Measurements from ENCODE around the gene CTNNA2. TPM values are rescaled to one million over a fixed set of nuclear protein-coding genes. Genes with fewer than 3 reads are reported as not detected.

The CTNNA2 gene
- polyA plus RNA-seq, 2 of the 4 experiments (the other 2 are of a cell fraction): 0.50 to 0.94 TPM

DNA sequence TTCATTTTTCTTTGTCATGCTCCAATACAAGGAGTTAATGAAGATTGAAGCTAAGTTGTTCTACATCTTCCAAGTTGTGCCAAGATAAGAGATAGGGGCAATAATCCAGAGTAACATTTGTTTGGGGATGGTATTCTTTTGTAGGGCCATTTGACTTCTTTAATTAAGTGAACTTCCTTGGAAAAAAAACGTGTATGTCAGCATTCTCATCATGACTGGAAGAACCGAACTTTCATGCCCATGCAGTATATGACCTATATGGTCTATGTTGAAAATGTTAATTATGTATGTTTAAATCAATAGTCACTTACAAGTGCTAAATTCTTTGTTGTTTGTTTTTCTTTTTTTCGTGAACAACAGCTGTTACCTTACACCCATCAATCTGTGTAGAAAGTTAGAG, 1111.2 kb downstream of the CTNNA2 start:
- H3K4me3 ChIP-seq: no peak overlapping the region
- no peaks in the 10 kb centered on the region; the same call in 2 of the 3 replicates for H3K9me3 ChIP-seq
- no peak for ATAC-seq
- no peak for FAIRE-seq
- TF ChIP-seq, protein P1, sequence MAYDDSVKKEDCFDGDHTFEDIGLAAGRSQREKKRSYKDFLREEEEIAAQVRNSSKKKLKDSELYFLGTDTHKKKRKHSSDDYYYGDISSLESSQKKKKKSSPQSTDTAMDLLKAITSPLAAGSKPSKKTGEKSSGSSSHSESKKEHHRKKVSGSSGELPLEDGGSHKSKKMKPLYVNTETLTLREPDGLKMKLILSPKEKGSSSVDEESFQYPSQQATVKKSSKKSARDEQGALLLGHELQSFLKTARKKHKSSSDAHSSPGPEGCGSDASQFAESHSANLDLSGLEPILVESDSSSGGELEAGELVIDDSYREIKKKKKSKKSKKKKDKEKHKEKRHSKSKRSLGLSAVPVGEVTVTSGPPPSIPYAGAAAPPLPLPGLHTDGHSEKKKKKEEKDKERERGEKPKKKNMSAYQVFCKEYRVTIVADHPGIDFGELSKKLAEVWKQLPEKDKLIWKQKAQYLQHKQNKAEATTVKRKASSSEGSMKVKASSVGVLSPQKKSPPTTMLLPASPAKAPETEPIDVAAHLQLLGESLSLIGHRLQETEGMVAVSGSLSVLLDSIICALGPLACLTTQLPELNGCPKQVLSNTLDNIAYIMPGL (CRISPR knock-in tag; IDR thresholded peaks at IDR 0.05; ENCODE audit: borderline replicate concordance): no peak
- TF ChIP-seq TFCP2L1 (CRISPR knock-in tag; IDR thresholded peaks at IDR 0.05): no peak
- peak; percentile 64 for TF ChIP-seq MAFK (IDR thresholded peaks at IDR 0.05; ENCODE audit: partially characterized antibody)
- no peak for TF ChIP-seq HDAC2 (IDR thresholded peaks at IDR 0.05)
- 3% methylated on average over 3 of the region's 3 CpGs for WGBS (ENCODE audit: missing lambda C conversion rate)
- ChIA-PET CTCF (no interaction called here), POLR2A (no interaction called here)
- H3K4me1 ChIP-seq: no peaks in the 10 kb centered on the region
- H3K27ac ChIP-seq: no peak overlapping the region
- no peak for DNase-seq (ENCODE audit: low read depth in 1 of 2, low spot score in 1 of 2)
- no peak overlapping the region for H3K4me2 ChIP-seq

DNA sequence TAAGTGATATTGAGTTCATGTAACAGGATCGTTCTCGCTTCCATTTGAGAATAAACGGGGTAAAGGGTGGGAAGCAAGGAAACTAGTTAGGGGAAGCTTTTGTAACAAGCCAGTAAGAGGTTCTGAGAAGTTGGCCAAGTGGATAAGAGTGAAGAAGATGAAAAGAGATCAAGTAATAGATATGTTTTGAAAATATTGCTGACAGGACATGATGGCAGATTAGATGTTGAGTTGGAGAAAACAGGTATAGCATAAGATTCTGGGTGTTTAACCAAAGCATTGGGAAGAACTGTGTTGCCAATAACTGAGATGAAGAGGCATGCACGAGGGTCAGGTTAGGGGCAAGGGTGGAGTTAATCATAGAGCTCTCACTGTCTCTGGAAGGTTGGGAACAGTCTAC, 1121.7 kb downstream of the CTNNA2 start:
- TF ChIP-seq MYC (IDR thresholded peaks at IDR 0.05; ENCODE audit: borderline replicate concordance, low read length) (no peak), HEYL (CRISPR knock-in tag; IDR thresholded peaks at IDR 0.05) (no peak), ZFP36 (IDR thresholded peaks at IDR 0.05; ENCODE audit: borderline replicate concordance, partially characterized antibody) (no peak), MAFK (IDR thresholded peaks at IDR 0.05; ENCODE audit: partially characterized antibody) (peak; percentile 61), NPAS2 (CRISPR knock-in tag; IDR thresholded peaks at IDR 0.05; ENCODE audit: borderline replicate concordance) (no peak), GATA3 (IDR thresholded peaks at IDR 0.05; ENCODE audit: borderline replicate concordance) (no peak), FOSL2 (IDR thresholded peaks at IDR 0.05) (no peak), FOSL2 (CRISPR knock-in tag; IDR thresholded peaks at IDR 0.05) (no peak), HOXB5 (CRISPR knock-in tag; IDR thresholded peaks at IDR 0.05) (no peak)
- TF ChIP-seq, protein P2, sequence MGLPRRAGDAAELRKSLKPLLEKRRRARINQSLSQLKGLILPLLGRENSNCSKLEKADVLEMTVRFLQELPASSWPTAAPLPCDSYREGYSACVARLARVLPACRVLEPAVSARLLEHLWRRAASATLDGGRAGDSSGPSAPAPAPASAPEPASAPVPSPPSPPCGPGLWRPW (IDR thresholded peaks at IDR 0.05): no peak
- Histone ChIP-seq H3K4me1 (no peaks in the 10 kb centered on the region), H3K4me3 (no peak overlapping the region), H3K9me3 (peaks cover 3% of the 10 kb centered on the region; the same call in 2 of the 3 replicates), H3K4me2 (no peak overlapping the region), H3K27ac (no peak overlapping the region)
- ATAC-seq: no peak
- 2% methylated on average over 4 of the region's 4 CpGs for WGBS (ENCODE audit: missing lambda C conversion rate)
- POLR2A ChIA-PET: no interaction called here
- CTCF ChIA-PET: no interaction called here
- DNase-seq (ENCODE audit: low read depth in 1 of 2, low spot score in 1 of 2): no peak
- no peak for FAIRE-seq

DNA sequence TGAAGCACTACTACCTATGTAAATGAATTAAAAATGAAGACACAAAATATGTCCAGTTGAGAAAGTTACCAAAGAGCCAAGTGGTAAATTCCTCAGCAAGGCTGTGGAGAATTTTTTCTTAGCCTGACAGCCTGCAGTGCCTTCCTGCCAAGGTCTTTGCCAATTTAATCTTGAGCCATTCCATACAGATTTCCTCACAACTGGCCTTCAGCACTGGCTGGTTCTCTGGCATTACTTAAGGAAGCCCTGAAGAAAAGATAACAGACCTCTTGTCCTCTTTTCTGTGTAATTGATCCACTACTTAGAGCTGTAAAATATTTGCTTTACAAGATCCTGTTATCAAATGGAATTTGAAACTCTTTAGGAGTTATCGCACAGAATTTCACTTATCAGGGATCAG, 1125.9 kb downstream of the CTNNA2 start:
- no peak overlapping the region for H3K27ac ChIP-seq
- ChIA-PET POLR2A (no interaction called here), CTCF (no interaction called here)
- 83% methylated on average over 1 of the region's 1 CpG for WGBS (ENCODE audit: missing lambda C conversion rate)
- TF ChIP-seq, protein P3, sequence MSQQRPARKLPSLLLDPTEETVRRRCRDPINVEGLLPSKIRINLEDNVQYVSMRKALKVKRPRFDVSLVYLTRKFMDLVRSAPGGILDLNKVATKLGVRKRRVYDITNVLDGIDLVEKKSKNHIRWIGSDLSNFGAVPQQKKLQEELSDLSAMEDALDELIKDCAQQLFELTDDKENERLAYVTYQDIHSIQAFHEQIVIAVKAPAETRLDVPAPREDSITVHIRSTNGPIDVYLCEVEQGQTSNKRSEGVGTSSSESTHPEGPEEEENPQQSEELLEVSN (IDR thresholded peaks at IDR 0.05; ENCODE audit: borderline replicate concordance, low read depth): no peak
- TF ChIP-seq MAZ (IDR thresholded peaks at IDR 0.05; ENCODE audit: borderline replicate concordance, low read depth, low read length) (no peak), CBX8 (IDR thresholded peaks at IDR 0.05) (no peak), FOSB (CRISPR knock-in tag; IDR thresholded peaks at IDR 0.05) (no peak), RCOR1 (IDR thresholded peaks at IDR 0.05; ENCODE audit: low read depth, low read length) (no peak), CHD4 (IDR thresholded peaks at IDR 0.05; ENCODE audit: borderline replicate concordance) (no peak), RNF2 (IDR thresholded peaks at IDR 0.05; ENCODE audit: borderline replicate concordance, low read depth) (no peak), JUNB (IDR thresholded peaks at IDR 0.05) (no peak), ZSCAN20 (CRISPR knock-in tag; IDR thresholded peaks at IDR 0.05) (no peak), MAFK (IDR thresholded peaks at IDR 0.05; ENCODE audit: partially characterized antibody) (no peak), SMC3 (IDR thresholded peaks at IDR 0.05) (no peak), POLR2A (IDR thresholded peaks at IDR 0.05; ENCODE audit: low read length) (no peak), FOSL2 (IDR thresholded peaks at IDR 0.05) (no peak), FOSL2 (CRISPR knock-in tag; IDR thresholded peaks at IDR 0.05) (no peak), CBX2 (IDR thresholded peaks at IDR 0.05; ENCODE audit: borderline replicate concordance, low read depth) (no peak), FOXS1 (CRISPR knock-in tag; IDR thresholded peaks at IDR 0.05) (no peak), JUN (IDR thresholded peaks at IDR 0.05) (no peak)
- TF ChIP-seq, protein P4, sequence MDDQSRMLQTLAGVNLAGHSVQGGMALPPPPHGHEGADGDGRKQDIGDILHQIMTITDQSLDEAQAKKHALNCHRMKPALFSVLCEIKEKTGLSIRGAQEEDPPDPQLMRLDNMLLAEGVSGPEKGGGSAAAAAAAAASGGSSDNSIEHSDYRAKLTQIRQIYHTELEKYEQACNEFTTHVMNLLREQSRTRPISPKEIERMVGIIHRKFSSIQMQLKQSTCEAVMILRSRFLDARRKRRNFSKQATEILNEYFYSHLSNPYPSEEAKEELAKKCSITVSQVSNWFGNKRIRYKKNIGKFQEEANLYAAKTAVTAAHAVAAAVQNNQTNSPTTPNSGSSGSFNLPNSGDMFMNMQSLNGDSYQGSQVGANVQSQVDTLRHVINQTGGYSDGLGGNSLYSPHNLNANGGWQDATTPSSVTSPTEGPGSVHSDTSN (IDR thresholded peaks at IDR 0.05): no peak
- DNase-seq (ENCODE audit: low read depth in 1 of 2, low spot score in 1 of 2): no peak
- no peak for ATAC-seq
- FAIRE-seq: no peak
- H3K9me3 ChIP-seq: peaks cover 7% of the 10 kb centered on the region; the same call in 1 of the 3 replicates
- H3K4me2 ChIP-seq: no peak overlapping the region
- H3K4me3 ChIP-seq: no peak overlapping the region
- H3K4me1 ChIP-seq: no peaks in the 10 kb centered on the region

Measured in A549 (cell line).